ENCODE results near the gene ADAMTS3. TPM values are rescaled to one million over a fixed set of nuclear protein-coding genes. Genes with fewer than 3 reads are reported as not detected.

ADAMTS3 gene
- total and polyA plus RNA-seq, 2 experiments from 2014 or later = 1.2 to 3.7 TPM

DNA sequence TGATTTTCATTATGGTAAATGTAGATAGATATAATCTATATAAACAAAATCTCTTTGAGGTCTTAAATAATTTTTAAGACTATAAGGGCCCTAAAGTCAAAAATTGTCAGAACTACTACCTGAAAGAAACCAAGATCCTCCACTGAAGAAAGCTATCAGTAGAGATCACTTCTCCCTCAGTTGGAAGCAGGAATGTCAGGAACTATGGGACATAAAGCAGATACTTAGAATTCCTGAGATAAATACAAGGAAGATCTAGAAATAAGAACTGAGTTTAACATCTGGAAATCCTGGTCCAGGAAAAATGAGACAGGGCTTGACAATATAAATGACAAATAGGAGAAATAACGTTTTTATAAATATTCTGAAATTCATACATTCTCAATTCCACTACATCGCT lies 97.2 kb downstream of the ADAMTS3 start:
- Histone ChIP-seq H3K36me3 (ENCODE audit: insufficient read depth) (no peaks in the 10 kb centered on the region), H3F3A (replicated peaks; ENCODE audit: low read depth) (no peaks in the 10 kb centered on the region), H3K4me2 (no peak overlapping the region), H3K9me2 (ENCODE audit: insufficient read depth) (no peaks in the 10 kb centered on the region), H3K79me2 (replicated peaks; ENCODE audit: insufficient read depth) (no peaks in the 10 kb centered on the region), H3K27me3 (ENCODE audit: insufficient read depth) (no peaks in the 10 kb centered on the region), H2AFZ (no peak overlapping the region), H3K4me3 (no peak overlapping the region), H3K4me1 (ENCODE audit: insufficient read depth) (no peaks in the 10 kb centered on the region), H3K27ac (ENCODE audit: low read depth) (no peak overlapping the region), H4K20me1 (replicated peaks; ENCODE audit: insufficient read depth) (no peaks in the 10 kb centered on the region)
- DNase-seq (ENCODE audit: low spot score) (peak; percentile 17), ATAC-seq (no peak)
- H3K9me3 Mint-ChIP-seq = peaks cover 7% of the 10 kb centered on the region; the same call in 1 of the 3 replicates
- TF ChIP-seq STAT1 (IDR thresholded peaks at IDR 0.05; ENCODE audit: unreplicated experiment) (no peak), ZNF331 (CRISPR knock-in tag; IDR thresholded peaks at IDR 0.05; ENCODE audit: low read depth) (no peak), REST (IDR thresholded peaks at IDR 0.05; ENCODE audit: unreplicated experiment) (no peak), NANOG (IDR thresholded peaks at IDR 0.05; ENCODE audit: borderline replicate concordance) (no peak), EZH2phosphoT487 (IDR thresholded peaks at IDR 0.05; ENCODE audit: unreplicated experiment) (no peak), ZNF114 (CRISPR knock-in tag; IDR thresholded peaks at IDR 0.05) (no peak), JUNB (IDR thresholded peaks at IDR 0.05; ENCODE audit: unreplicated experiment) (no peak), EZH2 (IDR thresholded peaks at IDR 0.05; ENCODE audit: low read depth, unreplicated experiment) (no peak), POLR2AphosphoS5 (IDR thresholded peaks at IDR 0.05; ENCODE audit: low read depth) (no peak), CREB1 (CRISPR knock-in tag; IDR thresholded peaks at IDR 0.05; ENCODE audit: low read depth) (no peak), CTCF (conservative IDR thresholded peaks at IDR 0.05; ENCODE audit: low read depth in 2 of 2) (no peak)
- TF ChIP-seq, protein P1, sequence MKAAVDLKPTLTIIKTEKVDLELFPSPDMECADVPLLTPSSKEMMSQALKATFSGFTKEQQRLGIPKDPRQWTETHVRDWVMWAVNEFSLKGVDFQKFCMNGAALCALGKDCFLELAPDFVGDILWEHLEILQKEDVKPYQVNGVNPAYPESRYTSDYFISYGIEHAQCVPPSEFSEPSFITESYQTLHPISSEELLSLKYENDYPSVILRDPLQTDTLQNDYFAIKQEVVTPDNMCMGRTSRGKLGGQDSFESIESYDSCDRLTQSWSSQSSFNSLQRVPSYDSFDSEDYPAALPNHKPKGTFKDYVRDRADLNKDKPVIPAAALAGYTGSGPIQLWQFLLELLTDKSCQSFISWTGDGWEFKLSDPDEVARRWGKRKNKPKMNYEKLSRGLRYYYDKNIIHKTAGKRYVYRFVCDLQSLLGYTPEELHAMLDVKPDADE (IDR thresholded peaks at IDR 0.05) = no peak
- TF ChIP-seq, protein P2, sequence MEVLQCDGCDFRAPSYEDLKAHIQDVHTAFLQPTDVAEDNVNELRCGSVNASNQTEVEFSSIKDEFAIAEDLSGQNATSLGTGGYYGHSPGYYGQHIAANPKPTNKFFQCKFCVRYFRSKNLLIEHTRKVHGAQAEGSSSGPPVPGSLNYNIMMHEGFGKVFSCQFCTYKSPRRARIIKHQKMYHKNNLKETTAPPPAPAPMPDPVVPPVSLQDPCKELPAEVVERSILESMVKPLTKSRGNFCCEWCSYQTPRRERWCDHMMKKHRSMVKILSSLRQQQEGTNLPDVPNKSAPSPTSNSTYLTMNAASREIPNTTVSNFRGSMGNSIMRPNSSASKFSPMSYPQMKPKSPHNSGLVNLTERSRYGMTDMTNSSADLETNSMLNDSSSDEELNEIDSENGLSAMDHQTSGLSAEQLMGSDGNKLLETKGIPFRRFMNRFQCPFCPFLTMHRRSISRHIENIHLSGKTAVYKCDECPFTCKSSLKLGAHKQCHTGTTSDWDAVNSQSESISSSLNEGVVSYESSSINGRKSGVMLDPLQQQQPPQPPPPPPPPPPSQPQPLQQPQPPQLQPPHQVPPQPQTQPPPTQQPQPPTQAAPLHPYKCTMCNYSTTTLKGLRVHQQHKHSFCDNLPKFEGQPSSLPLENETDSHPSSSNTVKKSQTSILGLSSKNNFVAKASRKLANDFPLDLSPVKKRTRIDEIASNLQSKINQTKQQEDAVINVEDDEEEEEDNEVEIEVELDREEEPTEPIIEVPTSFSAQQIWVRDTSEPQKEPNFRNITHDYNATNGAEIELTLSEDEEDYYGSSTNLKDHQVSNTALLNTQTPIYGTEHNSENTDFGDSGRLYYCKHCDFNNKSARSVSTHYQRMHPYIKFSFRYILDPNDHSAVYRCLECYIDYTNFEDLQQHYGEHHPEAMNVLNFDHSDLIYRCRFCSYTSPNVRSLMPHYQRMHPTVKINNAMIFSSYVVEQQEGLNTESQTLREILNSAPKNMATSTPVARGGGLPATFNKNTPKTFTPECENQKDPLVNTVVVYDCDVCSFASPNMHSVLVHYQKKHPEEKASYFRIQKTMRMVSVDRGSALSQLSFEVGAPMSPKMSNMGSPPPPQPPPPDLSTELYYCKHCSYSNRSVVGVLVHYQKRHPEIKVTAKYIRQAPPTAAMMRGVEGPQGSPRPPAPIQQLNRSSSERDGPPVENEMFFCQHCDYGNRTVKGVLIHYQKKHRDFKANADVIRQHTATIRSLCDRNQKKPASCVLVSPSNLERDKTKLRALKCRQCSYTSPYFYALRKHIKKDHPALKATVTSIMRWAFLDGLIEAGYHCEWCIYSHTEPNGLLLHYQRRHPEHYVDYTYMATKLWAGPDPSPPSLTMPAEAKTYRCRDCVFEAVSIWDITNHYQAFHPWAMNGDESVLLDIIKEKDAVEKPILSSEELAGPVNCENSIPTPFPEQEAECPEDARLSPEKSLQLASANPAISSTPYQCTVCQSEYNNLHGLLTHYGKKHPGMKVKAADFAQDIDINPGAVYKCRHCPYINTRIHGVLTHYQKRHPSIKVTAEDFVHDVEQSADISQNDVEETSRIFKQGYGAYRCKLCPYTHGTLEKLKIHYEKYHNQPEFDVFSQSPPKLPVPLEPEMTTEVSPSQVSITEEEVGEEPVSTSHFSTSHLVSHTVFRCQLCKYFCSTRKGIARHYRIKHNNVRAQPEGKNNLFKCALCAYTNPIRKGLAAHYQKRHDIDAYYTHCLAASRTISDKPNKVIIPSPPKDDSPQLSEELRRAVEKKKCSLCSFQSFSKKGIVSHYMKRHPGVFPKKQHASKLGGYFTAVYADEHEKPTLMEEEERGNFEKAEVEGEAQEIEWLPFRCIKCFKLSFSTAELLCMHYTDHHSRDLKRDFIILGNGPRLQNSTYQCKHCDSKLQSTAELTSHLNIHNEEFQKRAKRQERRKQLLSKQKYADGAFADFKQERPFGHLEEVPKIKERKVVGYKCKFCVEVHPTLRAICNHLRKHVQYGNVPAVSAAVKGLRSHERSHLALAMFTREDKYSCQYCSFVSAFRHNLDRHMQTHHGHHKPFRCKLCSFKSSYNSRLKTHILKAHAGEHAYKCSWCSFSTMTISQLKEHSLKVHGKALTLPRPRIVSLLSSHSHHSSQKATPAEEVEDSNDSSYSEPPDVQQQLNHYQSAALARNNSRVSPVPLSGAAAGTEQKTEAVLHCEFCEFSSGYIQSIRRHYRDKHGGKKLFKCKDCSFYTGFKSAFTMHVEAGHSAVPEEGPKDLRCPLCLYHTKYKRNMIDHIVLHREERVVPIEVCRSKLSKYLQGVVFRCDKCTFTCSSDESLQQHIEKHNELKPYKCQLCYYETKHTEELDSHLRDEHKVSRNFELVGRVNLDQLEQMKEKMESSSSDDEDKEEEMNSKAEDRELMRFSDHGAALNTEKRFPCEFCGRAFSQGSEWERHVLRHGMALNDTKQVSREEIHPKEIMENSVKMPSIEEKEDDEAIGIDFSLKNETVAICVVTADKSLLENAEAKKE (CRISPR knock-in tag; IDR thresholded peaks at IDR 0.05) = no peak
- peaks cover 8% of the 10 kb centered on the region; the same call in 1 of the 3 replicates for H3K36me3 Mint-ChIP-seq (ENCODE audit: low read depth)
- no peaks in the 10 kb centered on the region for H3K27me3 Mint-ChIP-seq (ENCODE audit: insufficient read depth, low read depth, poor library complexity)
- H3K27ac Mint-ChIP-seq = no peak overlapping the region
- peaks cover 2% of the 10 kb centered on the region; the same call in 2 of the 3 replicates for H3K4me1 Mint-ChIP-seq
- H3K4me3 Mint-ChIP-seq = no peak overlapping the region
